ES-I3 (cell line): Measurements from ENCODE around the gene PIK3C2G.

ENCODE experiments used
- H3K36me3 ChIP-seq: 2 replicates; pipeline ENCODE4 v1.6.1; 2013; ENCODE audit warnings: mild to moderate bottlenecking, low read length, control low read depth, moderate library complexity; ENCODE audit not compliant: insufficient read depth
- H3K4me1 ChIP-seq: 2 replicates; pipeline ENCODE4 v1.6.1; 2013; ENCODE audit warnings: mild to moderate bottlenecking, control low read depth, low read length; ENCODE audit not compliant: insufficient read depth
- H3K9ac ChIP-seq: 2 replicates; pipeline ENCODE4 v1.6.1; 2013; ENCODE audit warnings: low read depth, mild to moderate bottlenecking, low read length, moderate library complexity
- H3K9me3 ChIP-seq: 2 replicates; pipeline ENCODE4 v1.6.1; 2013; ENCODE audit warnings: mild to moderate bottlenecking, low read length, moderate library complexity; ENCODE audit not compliant: control insufficient read depth, insufficient read depth

Gene PIK3C2G

DNA sequence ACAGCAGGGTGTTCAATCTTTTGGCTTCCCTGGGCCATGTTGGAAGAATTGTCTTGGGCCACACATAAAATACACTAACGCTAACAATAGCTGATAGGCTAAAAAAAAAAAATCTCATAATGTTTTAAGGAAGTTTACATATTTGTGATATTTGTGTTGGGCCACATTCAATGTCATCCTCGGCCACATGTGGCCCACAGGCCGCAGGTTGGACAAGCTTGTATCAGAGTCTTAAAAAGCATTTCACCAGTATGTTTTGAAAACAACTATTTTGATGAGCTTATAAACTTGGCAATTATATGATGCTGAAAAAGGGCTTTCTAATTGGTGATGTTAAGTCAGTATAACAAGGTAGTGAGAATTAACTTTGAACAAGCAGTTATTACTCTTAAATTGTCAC lies 78.9 kb downstream of the PIK3C2G start:
- Histone ChIP-seq H3K36me3 (no peaks in the 10 kb centered on the region), H3K9ac (no peak overlapping the region), H3K4me1 (no peaks in the 10 kb centered on the region), H3K9me3 (no peaks in the 10 kb centered on the region)

DNA sequence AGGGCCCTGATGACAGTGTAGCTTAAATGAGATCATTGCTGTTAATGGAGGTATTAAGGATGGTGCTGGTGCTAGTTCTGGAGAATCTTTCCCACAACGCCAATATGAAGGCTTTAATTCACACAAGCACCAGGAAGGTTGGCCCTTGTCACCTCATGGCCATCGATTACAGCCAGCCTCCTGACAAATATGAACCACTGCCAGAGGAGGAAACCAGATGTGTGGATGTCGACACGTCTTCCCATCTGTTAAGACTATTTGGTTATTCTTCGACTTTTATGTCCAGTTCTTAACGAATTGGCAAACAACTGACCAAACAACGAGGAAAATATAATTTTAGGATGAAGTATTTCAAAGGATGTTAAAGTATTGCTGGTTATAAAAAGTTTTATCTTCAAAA lies 79.5 kb downstream of the PIK3C2G start:
- Histone ChIP-seq H3K36me3 (no peaks in the 10 kb centered on the region), H3K9me3 (no peaks in the 10 kb centered on the region), H3K4me1 (no peaks in the 10 kb centered on the region), H3K9ac (no peak overlapping the region)

DNA sequence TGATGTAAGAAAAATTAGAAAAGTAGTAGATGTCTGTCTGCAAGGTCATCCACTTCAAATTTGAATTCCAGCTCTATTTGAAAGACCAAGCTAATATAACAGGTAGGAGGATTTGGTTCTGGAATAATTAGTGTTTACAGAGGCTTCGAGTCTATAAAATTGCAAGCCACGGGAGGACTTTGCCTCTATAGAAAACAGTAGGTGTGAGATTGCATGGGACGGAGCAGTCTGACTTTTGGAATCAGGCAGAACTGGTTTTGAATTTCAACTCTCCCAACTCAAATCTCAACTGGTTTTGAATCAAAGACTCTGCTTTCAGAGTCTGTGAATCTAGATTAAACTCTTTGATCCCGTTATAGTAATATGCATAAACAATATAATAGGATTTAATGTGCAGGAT lies 82.4 kb downstream of the PIK3C2G start:
- H3K9me3 ChIP-seq = no peaks in the 10 kb centered on the region
- H3K9ac ChIP-seq = no peak overlapping the region
- H3K36me3 ChIP-seq = no peaks in the 10 kb centered on the region
- no peaks in the 10 kb centered on the region for H3K4me1 ChIP-seq

DNA sequence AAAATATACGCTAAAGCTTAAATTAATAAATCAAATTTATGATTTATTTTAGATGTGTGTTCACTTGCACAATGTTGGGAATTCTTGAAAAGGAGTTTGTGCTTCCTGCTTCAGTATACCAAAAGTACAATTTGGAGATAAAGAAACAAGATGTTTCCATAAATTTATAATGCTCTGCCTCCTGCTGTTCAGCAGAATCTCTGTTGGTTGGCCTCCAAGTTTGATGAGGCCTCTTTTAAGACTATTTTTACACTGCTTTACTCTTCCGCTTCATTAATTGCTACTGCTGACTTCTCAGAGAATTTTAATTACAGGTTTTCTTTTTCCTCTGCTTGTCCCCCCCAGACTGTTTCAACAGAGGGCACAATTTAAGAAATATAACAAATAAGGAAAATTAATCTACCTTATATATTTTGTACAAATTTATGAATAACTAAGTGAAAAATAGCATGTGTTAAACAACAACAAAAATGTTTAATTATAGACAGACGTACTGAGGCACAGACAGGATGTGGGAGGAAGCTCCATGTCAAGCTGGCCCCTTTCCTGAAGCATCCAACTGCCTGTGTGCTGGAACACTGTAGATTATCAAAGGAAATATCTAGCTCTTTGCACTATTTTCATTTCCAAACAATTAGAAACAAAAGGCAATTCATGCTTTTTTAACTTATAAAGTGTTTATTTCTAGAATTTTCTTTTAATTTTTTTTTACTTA lies 83.9 kb downstream of the PIK3C2G start:
- H3K9me3 ChIP-seq = no peaks in the 10 kb centered on the region
- no peak overlapping the region for H3K9ac ChIP-seq
- no peaks in the 10 kb centered on the region for H3K4me1 ChIP-seq
- no peaks in the 10 kb centered on the region for H3K36me3 ChIP-seq

DNA sequence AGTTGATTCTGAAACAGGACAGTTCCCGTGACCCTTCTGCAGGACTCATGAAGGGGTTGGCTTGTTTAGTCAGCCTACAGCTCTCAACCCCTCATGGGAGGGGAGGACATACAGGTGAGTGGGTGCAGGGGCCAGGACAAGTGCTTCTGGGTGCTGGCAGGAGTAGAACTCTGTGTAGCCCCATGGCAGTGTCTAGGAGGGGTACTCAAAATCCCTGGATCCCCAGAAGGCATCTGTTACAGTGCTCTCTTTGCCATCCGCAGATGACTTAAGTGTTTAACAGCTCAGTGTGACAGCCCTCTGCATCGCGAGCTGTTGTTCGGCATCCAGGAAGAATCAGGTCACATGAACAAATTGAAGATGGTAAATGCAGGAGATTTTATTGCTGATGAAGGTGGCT lies 91.0 kb downstream of the PIK3C2G start:
- H3K36me3 ChIP-seq = no peaks in the 10 kb centered on the region
- H3K4me1 ChIP-seq = no peaks in the 10 kb centered on the region
- H3K9me3 ChIP-seq = no peaks in the 10 kb centered on the region
- no peak overlapping the region for H3K9ac ChIP-seq

DNA sequence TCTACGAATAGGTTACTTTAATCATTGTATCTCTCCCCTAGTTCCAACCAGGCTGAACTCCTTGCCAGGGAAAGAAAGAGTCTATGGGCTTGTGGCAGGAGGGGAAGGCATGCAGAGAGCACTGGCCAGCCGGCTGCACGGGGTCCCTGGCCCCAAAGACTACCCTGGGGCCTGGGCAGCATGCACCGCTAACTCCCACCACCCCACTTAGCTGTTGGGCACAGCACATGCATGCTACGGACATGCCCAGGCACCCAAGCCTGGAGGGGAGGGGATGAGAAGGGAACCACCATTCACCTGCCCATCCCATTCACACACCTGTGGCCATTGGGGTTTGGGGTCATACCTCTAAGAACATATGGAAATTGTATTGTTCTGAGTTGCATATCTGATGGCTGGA lies 94.1 kb downstream of the PIK3C2G start:
- Histone ChIP-seq H3K4me1 (no peaks in the 10 kb centered on the region), H3K9ac (no peak overlapping the region), H3K9me3 (no peaks in the 10 kb centered on the region), H3K36me3 (no peaks in the 10 kb centered on the region)

DNA sequence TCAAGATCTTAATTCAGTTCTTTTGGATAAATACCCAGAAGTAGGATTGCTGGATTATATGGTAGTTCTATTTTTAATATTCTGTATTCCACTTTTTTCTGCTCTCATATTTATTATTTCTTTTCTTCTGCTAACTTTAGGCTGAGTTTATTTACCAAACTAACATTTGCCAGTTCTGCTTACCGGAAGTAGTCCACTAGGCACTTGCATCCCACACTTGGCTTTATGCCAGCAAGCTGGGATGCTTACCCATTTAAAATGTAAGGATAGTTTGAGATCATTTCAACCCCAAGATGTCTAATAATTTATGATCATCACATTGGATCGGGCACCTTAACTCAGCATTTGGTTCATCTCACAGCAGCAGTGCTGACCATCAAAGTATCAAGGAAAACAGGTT lies 96.8 kb downstream of the PIK3C2G start:
- no peaks in the 10 kb centered on the region for H3K4me1 ChIP-seq
- 0 out of 2 replicates have a peak, but pooled peaks cover 2% of the 10 kb centered on the region for H3K36me3 ChIP-seq

DNA sequence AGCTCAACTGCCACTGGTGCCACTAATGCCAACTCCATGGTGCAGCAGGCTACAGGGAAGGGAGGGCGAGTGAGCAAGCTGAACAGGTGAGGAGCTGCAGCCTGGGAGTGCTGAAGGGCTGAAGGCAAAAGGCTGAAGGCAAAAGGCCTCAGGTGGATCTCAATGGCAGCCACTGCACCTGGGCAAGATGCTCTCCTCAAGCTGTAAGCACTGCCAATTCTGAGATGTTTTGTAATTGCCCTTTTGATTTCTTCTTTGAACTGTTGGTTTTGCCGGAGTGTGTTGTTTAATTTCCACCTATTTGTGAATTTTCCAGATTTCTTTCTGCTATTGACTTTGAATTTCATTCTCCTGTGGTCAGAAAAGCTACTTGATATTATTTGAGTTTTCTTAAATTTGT lies 97.6 kb downstream of the PIK3C2G start:
- H3K9me3 ChIP-seq = peaks cover 22% of the 10 kb centered on the region
- no peak overlapping the region for H3K9ac ChIP-seq
- no peaks in the 10 kb centered on the region for H3K4me1 ChIP-seq
- 0 out of 2 replicates have a peak, but pooled peaks cover 2% of the 10 kb centered on the region for H3K36me3 ChIP-seq

More for the DNA sequence above, 96.8 kb downstream of the PIK3C2G start:
- Histone ChIP-seq H3K9me3 (peaks cover 17% of the 10 kb centered on the region), H3K9ac (no peak overlapping the region)

DNA sequence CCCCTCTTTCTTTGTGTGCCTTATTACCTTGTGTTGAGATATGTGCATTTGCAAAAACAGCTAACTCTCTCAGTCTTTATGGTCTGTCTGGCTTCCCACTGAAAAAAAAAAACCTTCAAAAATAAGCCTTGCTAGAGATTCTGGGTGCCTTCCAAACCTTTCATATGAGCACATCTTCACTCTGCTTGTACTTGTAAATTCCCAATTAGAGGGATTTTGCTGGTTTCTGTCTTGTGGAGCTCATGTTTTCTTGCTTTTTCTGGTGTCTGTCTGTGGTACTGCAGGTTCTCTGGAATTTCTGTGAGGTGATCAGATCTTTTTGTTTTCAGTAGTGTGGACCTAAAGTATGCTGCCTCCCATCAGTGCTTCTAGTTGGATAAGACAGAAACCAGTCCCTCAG lies 100.1 kb downstream of the PIK3C2G start:
- no peak overlapping the region for H3K9ac ChIP-seq
- no peaks in the 10 kb centered on the region for H3K4me1 ChIP-seq
- 0 out of 2 replicates have a peak, but pooled peaks cover 2% of the 10 kb centered on the region for H3K36me3 ChIP-seq
- peaks cover 22% of the 10 kb centered on the region for H3K9me3 ChIP-seq

DNA sequence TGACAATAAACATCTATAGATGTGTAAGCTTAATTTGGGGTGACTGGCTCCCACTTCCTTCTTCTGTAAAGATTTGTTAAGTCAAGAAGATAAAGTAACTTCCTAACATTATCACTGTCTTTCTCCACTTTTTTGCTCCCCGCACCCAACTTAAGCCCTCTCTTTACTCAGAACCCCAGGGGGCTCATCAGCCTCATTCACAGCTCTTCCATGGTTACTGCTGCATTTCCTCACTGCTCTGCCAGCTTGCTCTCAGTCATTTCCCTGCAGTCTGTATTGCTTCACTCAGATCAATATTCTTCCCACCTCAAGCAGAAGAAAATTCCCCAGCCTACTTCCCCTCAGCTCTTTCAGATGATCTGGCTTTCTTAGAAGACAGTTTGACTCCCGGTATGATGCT lies 102.0 kb downstream of the PIK3C2G start:
- Histone ChIP-seq H3K4me1 (no peaks in the 10 kb centered on the region), H3K9me3 (peaks cover 22% of the 10 kb centered on the region), H3K9ac (no peak overlapping the region), H3K36me3 (0 out of 2 replicates have a peak, but pooled peaks cover 2% of the 10 kb centered on the region)

DNA sequence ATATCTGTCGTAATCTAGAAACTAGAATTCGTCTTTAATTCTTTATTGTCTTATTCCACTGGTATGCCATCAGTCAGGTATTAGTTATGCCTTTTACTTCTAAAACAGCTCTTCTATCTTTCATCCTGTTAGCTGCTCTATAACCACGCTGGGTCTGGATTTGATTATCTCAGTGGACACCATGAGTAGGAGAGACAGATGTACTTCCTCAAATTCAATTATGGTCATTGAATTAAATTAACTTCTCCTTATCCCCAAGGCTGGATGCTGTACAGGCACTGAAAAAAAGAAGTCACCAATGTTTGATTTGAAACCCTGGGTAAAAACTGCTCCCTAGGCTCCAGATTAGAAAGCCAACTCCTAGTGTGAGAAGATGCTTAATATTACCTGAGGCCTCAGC lies 107.3 kb downstream of the PIK3C2G start:
- no peaks in the 10 kb centered on the region for H3K4me1 ChIP-seq

DNA sequence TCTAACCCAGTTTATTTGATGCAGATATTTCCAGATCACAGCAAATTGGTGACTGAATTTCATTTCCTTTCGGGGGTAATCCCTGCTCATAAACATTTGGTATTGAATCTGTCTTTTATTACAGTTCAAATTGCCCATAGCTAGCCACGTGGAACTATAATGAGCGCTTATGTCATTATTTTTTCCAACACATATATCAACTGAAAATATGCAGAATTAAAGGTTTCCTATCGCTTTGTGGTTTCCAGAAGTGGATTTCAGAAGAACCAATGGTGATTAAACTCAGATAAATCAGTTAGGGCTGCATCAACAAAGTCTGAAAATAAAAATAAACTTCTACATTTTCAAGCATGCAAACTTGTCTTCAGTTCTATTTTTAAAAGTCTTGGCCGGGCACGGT lies 111.9 kb downstream of the PIK3C2G start:
- Histone ChIP-seq H3K36me3 (no peaks in the 10 kb centered on the region), H3K4me1 (no peaks in the 10 kb centered on the region), H3K9ac (no peak overlapping the region), H3K9me3 (peaks cover 2% of the 10 kb centered on the region; the same call in 1 of the 2 replicates)

More for the DNA sequence above, 107.3 kb downstream of the PIK3C2G start:
- H3K9me3 ChIP-seq = peaks cover 2% of the 10 kb centered on the region; the same call in 1 of the 2 replicates
- no peak overlapping the region for H3K9ac ChIP-seq
- no peaks in the 10 kb centered on the region for H3K36me3 ChIP-seq

DNA sequence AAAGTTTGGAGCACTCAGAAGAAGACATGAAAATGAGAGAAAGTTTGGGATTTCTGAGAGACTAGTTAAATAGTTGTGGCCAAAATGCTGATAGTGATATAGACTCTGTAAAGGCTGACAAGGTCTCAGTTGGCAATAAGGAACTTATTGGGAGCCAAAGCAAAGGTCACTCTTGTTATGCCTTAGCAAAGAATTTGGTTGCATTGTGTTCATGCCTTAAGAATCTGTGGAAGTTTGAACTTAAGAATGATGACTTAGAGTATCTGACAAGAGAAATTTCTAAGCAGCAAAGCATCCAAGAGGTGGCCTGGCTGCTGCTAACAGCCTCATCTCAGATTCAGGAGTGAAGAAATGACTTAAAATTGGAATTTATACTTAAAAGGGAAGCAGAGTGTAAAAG lies 113.8 kb downstream of the PIK3C2G start:
- H3K4me1 ChIP-seq = no peaks in the 10 kb centered on the region
- H3K9me3 ChIP-seq = peaks cover 2% of the 10 kb centered on the region; the same call in 1 of the 2 replicates
- no peaks in the 10 kb centered on the region for H3K36me3 ChIP-seq
- no peak overlapping the region for H3K9ac ChIP-seq

DNA sequence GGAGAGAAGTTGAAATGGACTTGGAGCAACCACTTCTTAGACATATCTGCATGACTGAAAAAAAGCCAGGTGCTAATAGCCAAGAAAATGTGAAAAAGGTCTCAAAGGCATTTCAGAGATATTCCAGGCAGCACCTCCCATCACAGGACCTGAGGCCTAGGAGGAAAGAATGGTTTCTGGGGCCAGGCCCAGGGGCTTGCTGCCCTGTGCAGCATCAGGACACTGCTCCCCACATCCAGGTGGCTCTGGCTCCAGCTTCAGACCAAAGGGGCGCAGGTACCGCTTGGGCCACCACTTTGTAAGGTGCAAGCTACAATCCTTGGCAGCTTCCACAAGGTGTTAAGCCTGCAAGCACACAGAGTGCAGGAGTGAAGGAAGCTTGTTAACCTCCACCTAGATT lies 114.3 kb downstream of the PIK3C2G start:
- Histone ChIP-seq H3K36me3 (no peaks in the 10 kb centered on the region), H3K4me1 (no peaks in the 10 kb centered on the region), H3K9ac (no peak overlapping the region), H3K9me3 (peaks cover 2% of the 10 kb centered on the region; the same call in 1 of the 2 replicates)

DNA sequence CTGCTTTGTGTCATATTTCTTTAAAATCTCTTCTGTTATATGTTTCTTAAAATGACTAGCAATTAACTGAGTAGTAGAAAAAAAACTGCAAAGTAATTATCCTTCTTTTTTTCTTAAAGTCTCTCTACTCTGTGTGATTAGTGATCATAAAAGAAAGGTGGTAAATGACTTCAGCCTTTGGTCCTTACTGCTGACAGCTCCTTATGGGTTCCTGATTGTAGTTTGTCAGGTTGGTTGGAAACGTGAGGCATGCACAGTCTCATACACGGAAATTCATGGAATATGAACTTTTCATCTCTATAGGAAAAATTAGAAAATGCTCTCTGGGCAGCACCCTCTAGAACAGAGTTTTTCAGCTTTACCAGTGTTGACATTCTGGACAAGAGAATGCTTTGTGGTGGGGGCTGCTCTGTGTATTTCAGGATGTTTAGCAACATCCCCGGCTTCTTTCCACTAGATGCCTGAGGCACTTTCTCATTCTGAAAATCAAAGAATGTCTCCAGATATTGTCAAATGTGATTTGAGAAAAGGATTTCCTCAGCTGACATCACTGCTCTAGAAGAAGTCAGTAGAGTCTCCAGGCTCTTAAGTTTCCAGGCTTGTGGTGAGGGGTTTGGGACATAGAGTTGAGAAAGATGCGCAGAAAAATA lies 121.0 kb downstream of the PIK3C2G start:
- Histone ChIP-seq H3K9me3 (no peaks in the 10 kb centered on the region), H3K36me3 (no peaks in the 10 kb centered on the region), H3K9ac (no peak overlapping the region), H3K4me1 (peaks cover 22% of the 10 kb centered on the region; the same call in 1 of the 2 replicates)
